GM21529 (cell line): ENCODE measurements around the gene NIPAL1.
A peak's percentile ranks its signal among the peaks of the same experiment; 100 is the strongest.

ENCODE experiments used
- ATAC-seq: cut with Tn5 transposase; IDR thresholded peaks from one replicate; pipeline ENCODE4 v1.9.1; 2021; ENCODE audit not compliant: unreplicated experiment

NIPAL1 gene

GRCh38 chr4:48058617-48059530 is 42.3 kb downstream of the NIPAL1 start:
- ATAC-seq: no peak

- ATAC-seq: peak; percentile 51
Observed at GRCh38 chr4:48064349-48064748, 47.8 kb downstream of the NIPAL1 start.

GRCh38 chr4:48065587-48066052 is 49.0 kb downstream of the NIPAL1 start:
- peak; percentile 66 for ATAC-seq

GRCh38 chr4:48067536-48067935 is 51.0 kb downstream of the NIPAL1 start:
- ATAC-seq: no peak

- no peak for ATAC-seq
Observed at GRCh38 chr4:48068182-48068581, 51.6 kb downstream of the NIPAL1 start.

- ATAC-seq: no peak
Observed at GRCh38 chr4:48069026-48069425, 52.5 kb downstream of the NIPAL1 start.

- no peak for ATAC-seq
Observed at GRCh38 chr4:48071191-48071590, 54.6 kb downstream of the NIPAL1 start.

GRCh38 chr4:48073567-48074103 is 57.1 kb downstream of the NIPAL1 start:
- no peak for ATAC-seq

- no peak for ATAC-seq
Observed at GRCh38 chr4:48074657-48075056, 58.1 kb downstream of the NIPAL1 start.

- no peak for ATAC-seq
Observed at GRCh38 chr4:48078425-48078824, 61.9 kb downstream of the NIPAL1 start.

- no peak for ATAC-seq
Observed at GRCh38 chr4:48078862-48079655, 62.5 kb downstream of the NIPAL1 start.

GRCh38 chr4:48079972-48080391 is 63.4 kb downstream of the NIPAL1 start:
- ATAC-seq: no peak

- ATAC-seq: no peak
Observed at GRCh38 chr4:48081196-48081595, 64.6 kb downstream of the NIPAL1 start.

- no peak for ATAC-seq
Observed at GRCh38 chr4:48082956-48083355, 66.4 kb downstream of the NIPAL1 start.

- ATAC-seq: no peak
Observed at GRCh38 chr4:48085821-48086589, 69.4 kb downstream of the NIPAL1 start.
